H1 (cell line): ENCODE data around the gene ATCAY. TPM values are rescaled to one million over a fixed set of nuclear protein-coding genes. Genes with fewer than 3 reads are reported as not detected.

ENCODE experiments used
- CTCF ChIA-PET: fragments of 300-600 bp; sonication (Branson Sonifier 250); formaldehyde crosslinking; loops from one replicate; lab custom pipeline; 2021; ENCODE audit not compliant: partially characterized antibody; lab: Charles Lee
- POLR2A ChIA-PET: fragments of 300-600 bp; sonication (Branson Sonifier 250); formaldehyde crosslinking; loops from one replicate; lab custom pipeline; 2021; ENCODE audit warnings: inconsistent platforms; ENCODE audit not compliant: partially characterized antibody; lab: Charles Lee
- DNase-seq, 2 experiments: peaks; one replicate each; pipeline versions ENCODE4 v3.0.0 to v3.0.0-alpha.2; 2010 to 2022; ENCODE audit warnings: low spot score in 2 of 2, low read depth in 1 of 2, mixed read lengths in 1 of 2
- FAIRE-seq: peaks from 2 replicates; lab custom pipeline; 2011; peaks lifted over from hg19 to GRCh38; lab: Jason Lieb, UNC
- H2AFZ ChIP-seq: 2 replicates; pipeline ENCODE4 v1.8.1; 2012; ENCODE audit warnings: low read length, inconsistent platforms
- H2AK5ac ChIP-seq: 2 replicates; pipeline ENCODE4 v1.6.1; 2013; ENCODE audit warnings: low read depth, low read length
- H2BK120ac ChIP-seq: replicated peaks from 2 replicates; pipeline ENCODE3; 2013; ENCODE audit warnings: low read depth, low read length, inconsistent platforms
- H2BK12ac ChIP-seq: 2 replicates; pipeline ENCODE4 v1.6.1; 2013; ENCODE audit warnings: low read depth, low read length
- H2BK15ac ChIP-seq: 2 replicates; pipeline ENCODE4 v1.6.1; 2013; ENCODE audit warnings: low read length
- H2BK20ac ChIP-seq: 2 replicates; pipeline ENCODE4 v1.6.1; 2013; ENCODE audit warnings: low read length
- H2BK5ac ChIP-seq: 2 replicates; pipeline ENCODE4 v1.6.1; 2013; ENCODE audit warnings: low read depth, low read length
- H3K14ac ChIP-seq: 2 replicates; pipeline ENCODE4 v1.6.1; 2013; ENCODE audit warnings: inconsistent platforms; ENCODE audit not compliant: insufficient read length
- H3K18ac ChIP-seq: 2 replicates; pipeline ENCODE4 v1.6.1; 2013; ENCODE audit warnings: low read length; ENCODE audit errors: extremely low read depth
- H3K23ac ChIP-seq: 2 replicates; pipeline ENCODE4 v1.6.1; 2013; ENCODE audit warnings: inconsistent platforms; ENCODE audit not compliant: insufficient read length
- H3K23me2 ChIP-seq: 2 replicates; pipeline ENCODE4 v1.6.1; 2013; ENCODE audit warnings: low read depth, low read length
- H3K27ac ChIP-seq: 2 replicates; pipeline ENCODE4 v1.6.1; 2011; ENCODE audit warnings: low read depth, low read length, inconsistent platforms
- H3K27me3 ChIP-seq, 4 experiments: replicated peaks in 1 of 4; 1 replicate in 1 of 4; 2 replicates in 3 of 4; pipeline versions ENCODE4 v1.6.1 to v1.8.1; 2011 to 2013; ENCODE audit warnings: low read length in 3 of 4, mild to moderate bottlenecking in 3 of 4, inconsistent platforms in 2 of 4, mixed read lengths in 2 of 4, moderate library complexity in 1 of 4; ENCODE audit not compliant: control insufficient read depth in 3 of 4, insufficient read depth in 3 of 4; ENCODE audit errors: extremely low read depth in 1 of 4
- H3K36me3 ChIP-seq, 4 experiments: 2 replicates each; pipeline versions ENCODE4 v1.6.1 to v1.8.1; 2011 to 2013; ENCODE audit warnings: mild to moderate bottlenecking in 4 of 4, low read length in 3 of 4, moderate library complexity in 2 of 4, control low read depth in 1 of 4, inconsistent platforms in 1 of 4; ENCODE audit not compliant: insufficient read depth in 4 of 4, control insufficient read depth in 2 of 4
- H3K4ac ChIP-seq: replicated peaks from 2 replicates; pipeline ENCODE3; 2013; ENCODE audit warnings: low read length, low read depth, mixed read lengths, inconsistent platforms; ENCODE audit not compliant: insufficient read length
- H3K4me1 ChIP-seq, 4 experiments: replicated peaks in 1 of 4; 1 replicate in 1 of 4; 2 replicates in 3 of 4; pipeline versions ENCODE4 v1.6.1 to v1.8.1; 2011 to 2013; ENCODE audit warnings: low read length in 3 of 4, inconsistent platforms in 2 of 4, mixed read lengths in 1 of 4; ENCODE audit not compliant: insufficient read depth in 4 of 4, control insufficient read depth in 3 of 4
- H3K4me2 ChIP-seq, 2 experiments: 2 replicates each; pipeline versions ENCODE4 v1.6.1 to v1.8.1; 2011 to 2013; ENCODE audit warnings: low read depth in 2 of 2, low read length in 2 of 2, control low read depth in 1 of 2, inconsistent platforms in 1 of 2, mild to moderate bottlenecking in 1 of 2; ENCODE audit not compliant: insufficient read depth in 1 of 2
- H3K4me3 ChIP-seq, 4 experiments: fragments of 200-600, 300-600 bp in 1 of 4; sonication (generic), shearing (Covaris generic), sonication (Bioruptor Twin) in 1 of 4; 2 replicates each; pipeline versions ENCODE4 v1.5.1 to v1.8.1; 2011 to 2016; ENCODE audit warnings: low read length in 4 of 4, low read depth in 3 of 4, control low read depth in 2 of 4, inconsistent platforms in 2 of 4, mild to moderate bottlenecking in 2 of 4, mixed read lengths in 1 of 4, moderate library complexity in 1 of 4; ENCODE audit not compliant: insufficient read depth in 2 of 4; ENCODE audit errors: extremely low read depth in 1 of 4
- H3K56ac ChIP-seq: replicated peaks from 2 replicates; pipeline ENCODE3; 2013; ENCODE audit warnings: low read depth, mild to moderate bottlenecking, mixed read lengths, low read length, inconsistent platforms; ENCODE audit not compliant: insufficient read length
- H3K79me1 ChIP-seq: 2 replicates; pipeline ENCODE4 v1.6.1; 2013; ENCODE audit warnings: low read depth, low read length, control low read depth
- H3K79me2 ChIP-seq, 2 experiments: 2 replicates each; pipeline versions ENCODE4 v1.6.1 to v1.8.1; 2012 to 2013; ENCODE audit warnings: low read length in 2 of 2, mild to moderate bottlenecking in 2 of 2, inconsistent platforms in 1 of 2; ENCODE audit not compliant: insufficient read depth in 2 of 2, control insufficient read depth in 1 of 2
- H3K9ac ChIP-seq, 4 experiments: replicated peaks in 1 of 4; 1 replicate in 1 of 4; 2 replicates in 3 of 4; pipeline versions ENCODE4 v1.6.1 to v1.8.1; 2011 to 2013; ENCODE audit warnings: low read depth in 3 of 4, low read length in 3 of 4, control low read depth in 2 of 4, mild to moderate bottlenecking in 2 of 4, moderate library complexity in 2 of 4, inconsistent platforms in 1 of 4; ENCODE audit errors: extremely low read depth in 1 of 4
- H3K9me3 ChIP-seq, 2 experiments: 2 replicates each; pipeline versions ENCODE4 v1.6.1 to v1.8.1; 2012 to 2013; ENCODE audit warnings: mild to moderate bottlenecking in 2 of 2, moderate library complexity in 2 of 2, control low read depth in 1 of 2, inconsistent platforms in 1 of 2, low read depth in 1 of 2, low read length in 1 of 2, mixed read lengths in 1 of 2; ENCODE audit not compliant: insufficient read depth in 2 of 2
- H4K20me1 ChIP-seq, 2 experiments: replicated peaks in 1 of 2; 2 replicates each; pipeline versions ENCODE3 to v1.8.1; 2011 to 2013; ENCODE audit warnings: inconsistent platforms in 2 of 2, low read length in 2 of 2, mild to moderate bottlenecking in 1 of 2; ENCODE audit not compliant: insufficient read depth in 2 of 2, control insufficient read depth in 1 of 2
- H4K5ac ChIP-seq: 2 replicates; pipeline ENCODE4 v1.6.1; 2013; ENCODE audit warnings: low read length, low read depth, mixed read lengths, inconsistent platforms; ENCODE audit not compliant: insufficient read length
- H4K8ac ChIP-seq: 2 replicates; pipeline ENCODE4 v1.8.0; 2013; ENCODE audit warnings: mild to moderate bottlenecking, moderate library complexity, low read length, inconsistent platforms; ENCODE audit not compliant: insufficient read depth; ENCODE audit errors: extremely low read depth
- H4K91ac ChIP-seq: replicated peaks from 2 replicates; pipeline ENCODE3; 2013; ENCODE audit warnings: low read length, mixed read lengths, inconsistent platforms; ENCODE audit not compliant: insufficient read length
- CBX8 ChIP-seq: fragments of 300-800, 300-1000 bp; sonication (generic); IDR thresholded peaks from 2 replicates; pipeline ENCODE4 v1.7.1; 2016; ENCODE audit warnings: low read depth, low read length, borderline replicate concordance
- EP300 ChIP-seq, 2 experiments: IDR thresholded peaks; 1 replicate in 1 of 2; 2 replicates in 1 of 2; pipeline ENCODE4 v1.6.1; 2011 to 2012; ENCODE audit warnings: low read depth in 2 of 2, low read length in 2 of 2, mild to moderate bottlenecking in 2 of 2, borderline replicate concordance in 1 of 2, inconsistent platforms in 1 of 2, moderate library complexity in 1 of 2
- POLR2AphosphoS5 ChIP-seq: IDR thresholded peaks from 2 replicates; pipeline ENCODE4 v1.6.1; 2011; ENCODE audit warnings: low read depth, low read length
- RNF2 ChIP-seq: fragments of 200-900, 300-1000 bp; sonication (generic); IDR thresholded peaks from 2 replicates; pipeline ENCODE4 v1.7.1; 2016; ENCODE audit warnings: borderline replicate concordance, low read depth, mild to moderate bottlenecking, antibody characterized with exemption, low read length; ENCODE audit not compliant: poor library complexity, severe bottlenecking; ENCODE audit errors: missing control alignments
- SRF ChIP-seq: IDR thresholded peaks from 2 replicates; pipeline ENCODE4 v1.6.1; 2011; ENCODE audit warnings: mild to moderate bottlenecking, low read depth, low read length, moderate library complexity
- TEAD4 ChIP-seq: IDR thresholded peaks from 2 replicates; pipeline ENCODE4 v1.6.1; 2012; ENCODE audit warnings: low read depth, low read length, inconsistent platforms, mixed read lengths
- WGBS, 2 experiments: shearing (Covaris generic) in 1 of 2; methylation state at CpG; one replicate each; pipeline versions ENCODE4 v1.1.6 to v1.1.7; 2013 to 2015; ENCODE audit warnings: low lambda C conversion rate in 2 of 2, mixed read lengths in 2 of 2, inconsistent platforms in 1 of 2, low coverage in 1 of 2, missing lambda C conversion rate in 1 of 2; ENCODE audit not compliant: insufficient replicate concordance in 2 of 2, insufficient coverage in 1 of 2, insufficient read length in 1 of 2; ENCODE audit errors: extremely low coverage in 1 of 2, missing lambda C conversion rate in 1 of 2; 5-methylcytosine and 5-hydroxymethylcytosine counted together
- polyA plus RNA-seq, 7 experiments: library from polyadenylated mRNA; depleted of rRNA in 3 of 7; stranded (reverse) in 5 of 7; unstranded in 2 of 7; fragments of >200 nt in 5 of 7; fragments of 200-250 nt in 2 of 7; gene quantifications; 1 replicate in 5 of 7; 2 replicates in 1 of 7; 4 replicates in 1 of 7; pipeline versions ENCODE4 v1.2.1 to v1.2.3, GENCODE V29; 2011 to 2013; ENCODE audit warnings: missing spikeins in 2 of 7, mixed read lengths in 2 of 7
- total RNA-seq: library from RNA; stranded (reverse); fragmentation: NEBNext Ultra II Directional; extraction: Animal tissue kit (Norgen Biotek cat#: 25700); gene quantifications from 2 replicates; pipeline ENCODE4 v1.2.1, GENCODE V29; 2021
- TF ChIP-seq, protein P1 (sequence below), 3 experiments: IDR thresholded peaks; 1 replicate in 2 of 3; 2 replicates in 1 of 3; pipeline versions ENCODE4 v1.5.1 to v1.6.1; 2011; ENCODE audit warnings: low read length in 3 of 3, mild to moderate bottlenecking in 3 of 3, inconsistent platforms in 2 of 3, low read depth in 1 of 3, moderate library complexity in 1 of 3; ENCODE audit not compliant: insufficient read depth in 1 of 3; ENCODE audit errors: control extremely low read depth in 1 of 3
- TF ChIP-seq, protein P2 (sequence below): IDR thresholded peaks from 2 replicates; pipeline ENCODE4 v1.6.1; 2012; ENCODE audit warnings: low read length, inconsistent platforms

The ATCAY gene
- total and polyA plus RNA-seq, 2 of the 8 experiments (the other 6 are each of a cell fraction or from before 2014, with no cell fraction given) = 24.4 to 33.8 TPM

DNA sequence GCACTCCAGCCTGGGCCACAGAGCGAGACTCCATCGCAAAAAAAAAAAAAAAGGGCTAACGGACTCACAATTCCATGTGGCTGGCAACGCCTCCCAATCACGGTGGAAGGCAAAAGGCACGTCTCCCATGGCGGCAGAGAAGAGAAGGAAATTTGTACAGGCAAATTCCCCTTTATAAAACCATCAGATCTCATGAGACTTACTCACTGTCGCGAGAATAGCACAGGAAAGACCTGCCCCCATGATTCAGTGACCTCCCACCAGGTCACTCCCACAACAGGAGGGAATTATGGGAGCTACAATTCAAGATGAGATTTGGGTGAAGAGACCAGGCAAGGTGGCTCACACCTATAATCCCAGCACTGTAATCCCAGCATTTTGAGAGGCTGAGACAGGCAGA, 33.7 kb downstream of the ATCAY start:
- Histone ChIP-seq H3K36me3 (peaks cover 9 to 40% (median 32%) of the 10 kb centered on the region in 4 experiments), H3K23ac (no peak overlapping the region), H2BK12ac (no peak overlapping the region), H2BK5ac (no peak overlapping the region), H3K14ac (no peak overlapping the region), H3K4ac (no peak overlapping the region), H3K27me3 (no peaks in the 10 kb centered on the region), H3K23me2 (no peaks in the 10 kb centered on the region), H3K27ac (no peak overlapping the region), H3K9me3 (peaks cover 11 to 19% of the 10 kb centered on the region in 2 experiments), H3K56ac (no peak overlapping the region), H3K4me3 (no peak overlapping the region), H2BK120ac (no peak overlapping the region), H4K5ac (no peak overlapping the region), H4K8ac (no peak overlapping the region), H4K20me1 (peaks cover 0 to 1% of the 10 kb centered on the region in 2 experiments), H3K9ac (no peak overlapping the region), H2BK20ac (no peak overlapping the region), H4K91ac (no peak overlapping the region), H2AFZ (no peak overlapping the region), H3K4me2 (no peak overlapping the region), H3K18ac (no peak overlapping the region), H3K4me1 (no peaks in the 10 kb centered on the region), H2AK5ac (no peak overlapping the region), H3K79me2 (no peaks in the 10 kb centered on the region), H3K79me1 (no peaks in the 10 kb centered on the region), H2BK15ac (no peak overlapping the region)
- TF ChIP-seq RNF2 (no peak), SRF (no peak), CBX8 (no peak), TEAD4 (no peak), EP300 (IDR thresholded peaks at IDR 0.05; ENCODE audit: borderline replicate concordance in 1 of 2, low read depth in 2 of 2, low read length in 2 of 2) (no peak), POLR2AphosphoS5 (no peak)
- TF ChIP-seq, protein P1, sequence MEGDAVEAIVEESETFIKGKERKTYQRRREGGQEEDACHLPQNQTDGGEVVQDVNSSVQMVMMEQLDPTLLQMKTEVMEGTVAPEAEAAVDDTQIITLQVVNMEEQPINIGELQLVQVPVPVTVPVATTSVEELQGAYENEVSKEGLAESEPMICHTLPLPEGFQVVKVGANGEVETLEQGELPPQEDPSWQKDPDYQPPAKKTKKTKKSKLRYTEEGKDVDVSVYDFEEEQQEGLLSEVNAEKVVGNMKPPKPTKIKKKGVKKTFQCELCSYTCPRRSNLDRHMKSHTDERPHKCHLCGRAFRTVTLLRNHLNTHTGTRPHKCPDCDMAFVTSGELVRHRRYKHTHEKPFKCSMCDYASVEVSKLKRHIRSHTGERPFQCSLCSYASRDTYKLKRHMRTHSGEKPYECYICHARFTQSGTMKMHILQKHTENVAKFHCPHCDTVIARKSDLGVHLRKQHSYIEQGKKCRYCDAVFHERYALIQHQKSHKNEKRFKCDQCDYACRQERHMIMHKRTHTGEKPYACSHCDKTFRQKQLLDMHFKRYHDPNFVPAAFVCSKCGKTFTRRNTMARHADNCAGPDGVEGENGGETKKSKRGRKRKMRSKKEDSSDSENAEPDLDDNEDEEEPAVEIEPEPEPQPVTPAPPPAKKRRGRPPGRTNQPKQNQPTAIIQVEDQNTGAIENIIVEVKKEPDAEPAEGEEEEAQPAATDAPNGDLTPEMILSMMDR (IDR thresholded peaks at IDR 0.05; ENCODE audit: control extremely low read depth in 1 of 3, insufficient read depth in 1 of 3, low read depth in 1 of 3, low read length in 3 of 3) = no peak
- TF ChIP-seq, protein P2, sequence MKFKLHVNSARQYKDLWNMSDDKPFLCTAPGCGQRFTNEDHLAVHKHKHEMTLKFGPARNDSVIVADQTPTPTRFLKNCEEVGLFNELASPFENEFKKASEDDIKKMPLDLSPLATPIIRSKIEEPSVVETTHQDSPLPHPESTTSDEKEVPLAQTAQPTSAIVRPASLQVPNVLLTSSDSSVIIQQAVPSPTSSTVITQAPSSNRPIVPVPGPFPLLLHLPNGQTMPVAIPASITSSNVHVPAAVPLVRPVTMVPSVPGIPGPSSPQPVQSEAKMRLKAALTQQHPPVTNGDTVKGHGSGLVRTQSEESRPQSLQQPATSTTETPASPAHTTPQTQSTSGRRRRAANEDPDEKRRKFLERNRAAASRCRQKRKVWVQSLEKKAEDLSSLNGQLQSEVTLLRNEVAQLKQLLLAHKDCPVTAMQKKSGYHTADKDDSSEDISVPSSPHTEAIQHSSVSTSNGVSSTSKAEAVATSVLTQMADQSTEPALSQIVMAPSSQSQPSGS = no peak
- 95% methylated on average over 7 of the region's 9 CpGs; no CpG with 5 or more reads in 1 of the 2 experiments for WGBS, 2 experiments
- FAIRE-seq (no peak), DNase-seq (no peak)
- POLR2A ChIA-PET = interaction anchor here (1.7 kb wide), 1 partner anchor 48 kb away, joined by 3 read pairs; no protein-coding TSS in a partner anchor
- CTCF ChIA-PET = interaction anchor here (0.6 kb wide), 1 partner anchor 96 kb away, joined by 4 read pairs; no protein-coding TSS in a partner anchor
